GM12875 (cell line): ENCODE data around the gene TCF7L2.

Experiments
- H3K4me3 ChIP-seq: one replicate; pipeline ENCODE4 v1.5.1; 2011; ENCODE audit warnings: low read depth, low read length, control low read depth
- TF ChIP-seq, protein P1 (sequence below): IDR thresholded peaks from 2 replicates; pipeline ENCODE4 v1.5.1; 2011; ENCODE audit warnings: low read depth, mild to moderate bottlenecking, control low read depth, inconsistent platforms, low read length, moderate library complexity, borderline replicate concordance; ENCODE audit not compliant: insufficient read depth

TCF7L2 gene

DNA sequence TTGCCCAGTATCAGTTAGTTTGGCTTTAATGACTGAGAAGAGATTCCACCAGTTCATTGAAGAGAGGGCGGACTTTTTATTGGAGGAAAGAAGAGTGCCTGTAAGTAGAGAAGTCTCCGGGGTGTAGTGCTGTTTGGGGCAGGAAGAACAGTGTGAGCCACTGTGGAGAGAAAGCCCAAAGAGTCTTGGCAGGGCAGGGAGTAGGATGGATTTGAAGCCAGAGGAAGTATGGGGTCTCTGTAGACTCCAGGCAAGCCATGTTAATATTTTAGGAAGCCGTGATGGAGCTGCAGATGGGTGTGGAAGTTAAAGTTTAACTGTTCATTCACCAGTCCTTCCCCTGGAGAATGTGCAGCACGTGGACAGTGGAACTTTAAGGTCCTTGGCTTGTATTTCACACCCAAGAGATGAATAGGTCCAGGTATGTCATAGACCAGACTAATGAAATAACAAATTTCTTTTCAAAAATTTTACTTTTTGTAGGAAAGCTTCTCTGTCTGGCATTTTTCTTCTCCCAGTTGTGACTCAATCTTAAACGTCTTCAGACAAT, 54.1 kb downstream of the TCF7L2 start:
- H3K4me3 ChIP-seq: no peak overlapping the region
- TF ChIP-seq, protein P1, sequence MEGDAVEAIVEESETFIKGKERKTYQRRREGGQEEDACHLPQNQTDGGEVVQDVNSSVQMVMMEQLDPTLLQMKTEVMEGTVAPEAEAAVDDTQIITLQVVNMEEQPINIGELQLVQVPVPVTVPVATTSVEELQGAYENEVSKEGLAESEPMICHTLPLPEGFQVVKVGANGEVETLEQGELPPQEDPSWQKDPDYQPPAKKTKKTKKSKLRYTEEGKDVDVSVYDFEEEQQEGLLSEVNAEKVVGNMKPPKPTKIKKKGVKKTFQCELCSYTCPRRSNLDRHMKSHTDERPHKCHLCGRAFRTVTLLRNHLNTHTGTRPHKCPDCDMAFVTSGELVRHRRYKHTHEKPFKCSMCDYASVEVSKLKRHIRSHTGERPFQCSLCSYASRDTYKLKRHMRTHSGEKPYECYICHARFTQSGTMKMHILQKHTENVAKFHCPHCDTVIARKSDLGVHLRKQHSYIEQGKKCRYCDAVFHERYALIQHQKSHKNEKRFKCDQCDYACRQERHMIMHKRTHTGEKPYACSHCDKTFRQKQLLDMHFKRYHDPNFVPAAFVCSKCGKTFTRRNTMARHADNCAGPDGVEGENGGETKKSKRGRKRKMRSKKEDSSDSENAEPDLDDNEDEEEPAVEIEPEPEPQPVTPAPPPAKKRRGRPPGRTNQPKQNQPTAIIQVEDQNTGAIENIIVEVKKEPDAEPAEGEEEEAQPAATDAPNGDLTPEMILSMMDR: no peak

DNA sequence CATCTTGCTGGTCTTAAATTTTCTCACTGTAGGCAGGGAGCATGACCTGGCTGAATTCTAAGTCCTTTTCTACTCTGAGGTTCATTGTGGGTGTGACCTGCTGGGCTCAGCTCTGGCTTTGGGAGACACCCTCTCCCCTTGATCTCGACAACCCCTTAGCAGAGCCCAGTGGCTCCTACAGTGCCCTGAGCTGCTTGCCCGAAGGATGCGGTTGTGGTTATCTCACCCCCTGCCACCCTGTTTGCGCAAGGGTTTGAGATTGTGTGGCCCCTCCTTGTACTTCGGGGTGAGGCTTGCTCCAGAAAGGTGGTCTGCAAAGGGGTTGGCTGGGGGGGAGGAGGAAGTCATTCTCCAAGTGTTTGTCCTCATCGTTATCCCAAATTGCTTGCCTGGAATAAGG, 55.3 kb downstream of the TCF7L2 start:
- no peak overlapping the region for H3K4me3 ChIP-seq
- TF ChIP-seq, protein P1: no peak

DNA sequence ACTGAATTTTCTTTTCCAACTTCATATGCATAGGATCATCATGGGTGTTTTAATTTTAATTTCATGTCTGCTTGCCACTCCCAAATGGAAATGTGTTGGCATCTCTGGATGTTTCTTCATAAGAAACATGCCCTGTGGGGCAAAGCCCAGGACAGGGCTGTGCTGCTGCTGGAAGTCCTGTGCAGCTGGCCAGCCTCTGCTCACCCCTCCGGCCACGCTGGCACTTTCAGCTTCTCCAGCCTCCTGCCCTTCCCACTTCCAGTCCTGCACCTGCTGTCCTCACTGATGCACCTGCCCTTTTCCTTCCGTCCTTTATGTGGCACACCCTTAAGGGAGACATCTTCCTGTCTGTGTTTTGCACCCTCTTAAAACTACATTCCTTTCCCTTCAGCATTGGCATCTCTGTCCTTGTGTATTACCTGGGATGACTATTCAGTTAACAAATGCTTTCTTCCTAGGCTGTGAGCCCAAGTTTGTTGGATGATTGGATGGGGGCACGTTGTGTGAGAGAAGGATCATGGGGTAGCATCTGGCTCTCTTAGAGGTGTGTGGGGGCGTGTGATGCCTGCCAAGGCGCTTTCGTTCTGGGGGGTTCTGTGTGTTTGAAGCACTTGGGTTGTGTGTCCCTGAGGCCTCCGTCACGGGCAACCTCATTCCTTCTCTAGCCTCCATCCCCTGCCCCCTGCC, 56.8 kb downstream of the TCF7L2 start:
- TF ChIP-seq, protein P1: no peak
- H3K4me3 ChIP-seq: no peak overlapping the region

DNA sequence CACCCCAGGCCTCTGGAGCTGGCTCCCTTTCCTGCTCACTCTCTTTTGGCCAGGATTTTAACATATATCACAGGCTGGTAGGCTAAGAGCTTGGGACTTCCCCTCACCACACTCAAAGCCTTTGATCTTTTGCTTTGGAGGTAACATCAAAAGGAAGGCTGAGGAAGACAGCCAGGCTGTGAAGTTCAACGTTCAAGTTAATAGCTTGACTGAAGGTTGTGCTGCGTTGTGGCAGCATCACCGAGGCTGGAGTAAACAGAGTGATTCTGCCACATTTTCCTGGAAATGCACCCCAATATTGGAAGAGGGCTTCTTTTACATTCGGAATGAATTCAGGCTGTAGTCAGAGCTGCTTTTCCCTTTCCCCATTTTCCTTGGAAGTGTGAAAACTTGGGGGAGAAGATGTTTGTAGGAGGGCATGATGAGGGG, 57.3 kb downstream of the TCF7L2 start:
- TF ChIP-seq, protein P1: no peak

DNA sequence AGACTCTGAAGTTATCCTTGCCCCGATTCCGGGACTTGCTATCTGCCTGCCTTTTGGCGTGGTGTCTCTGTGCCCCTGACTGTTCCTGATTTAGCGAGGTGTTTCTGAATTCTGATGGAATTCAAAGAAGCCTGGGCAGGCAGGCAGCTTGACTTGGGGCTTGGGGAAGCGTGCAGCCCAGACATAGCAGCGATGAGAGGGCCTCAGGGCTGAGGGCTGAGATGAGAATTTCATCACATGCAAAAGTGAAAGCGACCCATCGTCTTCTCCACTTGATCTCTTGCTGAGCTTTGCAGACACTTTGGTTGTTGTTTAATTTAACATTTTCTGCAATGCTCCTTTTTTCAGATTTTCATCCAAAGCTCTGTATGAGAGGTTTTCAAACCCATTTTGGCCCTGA, 57.8 kb downstream of the TCF7L2 start:
- H3K4me3 ChIP-seq: no peak overlapping the region
- TF ChIP-seq, protein P1: no peak

More for the DNA sequence above, 57.3 kb downstream of the TCF7L2 start:
- no peak overlapping the region for H3K4me3 ChIP-seq

GRCh38 chr10:113011592-113012374, 61.7 kb downstream of the TCF7L2 start:
- TF ChIP-seq, protein P1: no peak
- no peak overlapping the region for H3K4me3 ChIP-seq

DNA sequence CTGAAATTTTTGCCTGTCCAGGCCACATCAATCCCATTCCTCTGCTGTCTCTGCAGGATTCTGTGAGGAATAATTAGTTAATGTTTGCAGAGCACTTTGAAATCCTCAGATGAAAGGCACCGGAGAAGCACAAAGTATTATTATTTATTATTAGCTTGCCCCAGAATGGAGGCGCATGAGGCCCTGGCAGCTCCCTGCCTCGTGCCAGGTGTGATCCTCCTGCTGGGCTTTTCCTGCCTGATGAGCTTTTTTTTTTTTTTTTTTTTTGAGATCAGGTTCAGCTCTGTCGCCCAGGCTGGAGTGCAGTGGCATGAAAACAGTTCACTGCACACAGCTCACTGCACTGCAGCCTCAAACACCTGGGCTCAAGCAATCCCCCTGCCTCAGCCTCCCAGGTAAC, 65.2 kb downstream of the TCF7L2 start:
- TF ChIP-seq, protein P1: no peak
- H3K4me3 ChIP-seq: no peak overlapping the region
